Stomach smooth muscle (tissue), 2 donors: ENCODE data around the gene PGM2L1.

Experiments used
- H3K27ac ChIP-seq: one replicate; pipeline ENCODE4 v1.7.0; 2013; ENCODE audit warnings: mild to moderate bottlenecking, low read length, inconsistent platforms
- H3K27me3 ChIP-seq, 2 donors: one replicate each; pipeline ENCODE4 v1.7.0; 2013; ENCODE audit warnings: low read length in 2 of 2; ENCODE audit not compliant: insufficient read depth in 2 of 2, control insufficient read depth in 1 of 2
- H3K36me3 ChIP-seq, 2 donors: one replicate each; pipeline ENCODE4 v1.7.0; 2013; ENCODE audit warnings: low read length in 2 of 2; ENCODE audit not compliant: control insufficient read depth in 2 of 2, insufficient read depth in 2 of 2
- H3K4me1 ChIP-seq: one replicate; pipeline ENCODE4 v1.7.0; 2013; ENCODE audit warnings: low read length; ENCODE audit not compliant: control insufficient read depth, insufficient read depth
- H3K4me3 ChIP-seq, 2 donors: one replicate each; pipeline ENCODE4 v1.7.0; 2013; ENCODE audit warnings: low read length in 2 of 2
- H3K9ac ChIP-seq, 2 donors: one replicate each; pipeline ENCODE4 v1.7.0; 2013; ENCODE audit warnings: low read length in 2 of 2, mild to moderate bottlenecking in 1 of 2
- H3K9me3 ChIP-seq, 2 donors: one replicate each; pipeline ENCODE4 v1.7.0; 2013; ENCODE audit warnings: low read length in 2 of 2; ENCODE audit not compliant: control insufficient read depth in 2 of 2
- donor health status: healthy.
- donor health status: Pancreatic carcinoma.

The PGM2L1 gene

DNA sequence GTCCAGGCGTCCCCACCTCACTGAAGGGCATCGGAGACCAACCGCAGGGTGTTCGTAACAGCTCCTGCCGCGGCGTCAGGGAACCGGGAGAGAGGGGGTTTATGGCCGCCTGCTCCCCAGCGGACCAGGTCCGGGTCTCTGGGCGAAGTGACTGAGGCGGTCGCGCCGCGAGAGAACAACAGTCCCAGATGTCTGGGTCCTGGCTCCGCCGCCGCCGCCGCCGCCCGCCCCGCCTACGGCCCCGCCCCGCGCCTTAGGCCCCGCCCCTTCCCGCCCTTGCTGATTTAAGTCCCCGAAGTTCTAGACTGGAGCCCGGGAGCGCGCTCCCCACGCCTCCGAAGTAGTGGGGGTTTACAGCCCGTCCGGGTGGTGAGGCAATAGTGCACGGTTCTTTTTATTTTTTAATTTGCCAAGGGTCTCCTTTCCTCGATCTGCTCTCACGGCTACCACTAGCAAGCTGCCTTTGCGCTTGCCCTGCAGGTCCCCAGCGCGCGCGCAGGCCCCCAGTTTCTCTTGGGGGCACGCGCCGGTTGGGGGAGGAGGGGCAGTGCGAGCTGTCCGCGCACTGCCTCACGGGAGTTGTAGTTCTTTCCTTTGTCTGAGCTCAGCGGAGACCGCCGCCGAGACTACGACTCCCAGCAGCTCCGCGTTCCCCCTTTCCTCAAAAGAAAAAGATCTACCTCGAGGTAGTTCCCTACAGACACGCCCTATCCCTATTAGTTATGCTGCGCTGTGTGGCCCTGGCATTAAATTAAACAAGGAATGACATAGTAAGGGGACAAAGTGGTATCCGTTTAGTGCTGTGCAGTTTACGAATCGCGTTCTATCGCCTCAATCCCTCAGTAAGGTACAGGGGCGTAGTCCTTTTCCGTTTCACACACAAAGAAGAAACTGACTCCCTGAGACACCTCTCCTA, at the start of gene PGM2L1:
Gene PGM2L1 (minus strand): TSS at position 190 of the 916 bp plus-strand sequence. CDS start 272 bp downstream, outside the sequence.
- Histone ChIP-seq H3K27ac (peak within 1 kb of the TSS; percentile 66), H3K27me3 (no peaks in the 10 kb centered on the region), H3K36me3 (no peaks in the 10 kb centered on the region), H3K9me3 (no peaks in the 10 kb centered on the region), H3K4me3 (peak within 1 kb of the TSS; percentile 92), H3K9ac (peak within 1 kb of the TSS; percentile 76 to 80), H3K4me1 (peaks cover 8% of the 10 kb centered on the region)

DNA sequence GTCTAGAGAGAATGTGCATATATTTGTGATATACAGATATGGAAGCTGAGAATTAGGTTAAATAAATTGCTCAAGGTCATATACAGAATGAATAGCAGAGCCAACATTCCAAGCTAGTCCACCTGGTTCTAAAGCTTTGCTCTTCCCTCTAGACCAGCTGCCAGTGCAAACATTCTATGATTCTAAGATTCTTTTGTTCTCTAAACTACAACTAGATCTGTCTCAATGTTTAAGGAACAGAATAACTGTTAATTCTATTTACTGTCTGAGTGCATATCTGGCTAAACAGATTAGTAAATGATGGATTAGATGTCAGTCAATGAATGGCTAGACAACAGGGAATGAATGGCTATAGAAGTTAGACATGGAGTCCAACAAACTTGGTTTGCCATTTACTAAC, 49.5 kb upstream of the PGM2L1 start:
- Histone ChIP-seq H3K4me1 (peaks cover 7% of the 10 kb centered on the region), H3K27me3 (peaks cover 0 to 3% of the 10 kb centered on the region in 2 donors), H3K36me3 (no peaks in the 10 kb centered on the region), H3K4me3 (no peak overlapping the region), H3K27ac (no peak overlapping the region), H3K9ac (no peak overlapping the region), H3K9me3 (no peaks in the 10 kb centered on the region)

DNA sequence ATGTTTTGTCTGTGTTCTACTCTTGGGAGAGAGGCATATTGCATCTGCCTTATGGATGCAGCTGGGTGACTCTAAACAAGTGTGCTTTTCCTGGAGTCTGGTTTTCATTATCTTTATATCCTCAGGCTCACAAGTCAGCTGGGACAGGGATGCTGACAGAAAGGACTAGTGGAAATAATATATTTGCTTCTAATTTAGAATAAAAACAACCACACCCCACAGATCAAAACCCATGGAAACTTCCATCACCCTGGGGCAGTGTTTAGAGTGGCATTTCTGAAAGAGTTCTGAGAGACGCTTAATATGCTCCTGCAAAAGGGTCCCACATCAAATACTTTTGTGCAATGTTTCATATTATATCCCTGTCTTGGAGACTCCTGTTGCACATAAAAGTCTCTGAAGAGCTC, 48.3 kb upstream of the PGM2L1 start:
- H3K9me3 ChIP-seq: no peaks in the 10 kb centered on the region
- H3K27ac ChIP-seq: no peak overlapping the region
- no peaks in the 10 kb centered on the region for H3K27me3 ChIP-seq
- no peak overlapping the region for H3K4me3 ChIP-seq
- no peak overlapping the region for H3K9ac ChIP-seq
- H3K36me3 ChIP-seq: no peaks in the 10 kb centered on the region
- H3K4me1 ChIP-seq: peaks cover 7% of the 10 kb centered on the region

DNA sequence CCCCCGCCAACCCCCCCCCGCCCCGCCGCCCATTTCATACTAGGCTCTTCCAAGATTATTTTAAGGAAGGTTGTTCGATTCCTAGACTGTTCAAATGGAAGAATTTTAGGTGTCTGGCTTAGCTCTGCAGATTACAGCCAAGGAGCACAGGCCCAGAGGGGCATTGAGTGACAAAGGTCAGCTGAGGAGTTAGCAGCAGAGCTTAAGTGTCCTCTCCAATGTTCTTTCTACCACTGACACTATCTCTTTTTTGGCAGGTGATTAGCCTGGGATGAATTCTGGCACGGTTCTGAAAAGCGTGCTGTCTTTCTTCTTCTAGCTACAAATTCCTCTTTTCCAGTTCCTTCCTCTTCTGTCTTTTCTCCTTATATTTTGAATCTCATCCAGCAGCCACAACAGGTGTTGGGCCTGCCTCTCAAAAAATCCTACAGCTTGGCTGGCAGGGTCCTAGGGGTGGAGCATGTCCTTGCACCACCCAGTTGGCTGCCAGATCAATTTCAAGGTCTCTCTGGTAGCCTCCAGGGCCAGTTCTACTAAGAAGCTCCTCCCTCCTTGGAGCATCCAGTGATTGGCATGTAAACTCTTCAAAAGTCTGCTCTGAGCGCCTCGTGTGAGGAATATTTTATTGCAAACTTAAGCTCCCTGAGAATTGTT, 46.1 kb upstream of the PGM2L1 start:
- Histone ChIP-seq H3K9me3 (no peaks in the 10 kb centered on the region), H3K4me3 (no peak overlapping the region), H3K9ac (no peak overlapping the region), H3K36me3 (no peaks in the 10 kb centered on the region), H3K27me3 (no peaks in the 10 kb centered on the region), H3K27ac (no peak overlapping the region), H3K4me1 (peaks cover 7% of the 10 kb centered on the region)

DNA sequence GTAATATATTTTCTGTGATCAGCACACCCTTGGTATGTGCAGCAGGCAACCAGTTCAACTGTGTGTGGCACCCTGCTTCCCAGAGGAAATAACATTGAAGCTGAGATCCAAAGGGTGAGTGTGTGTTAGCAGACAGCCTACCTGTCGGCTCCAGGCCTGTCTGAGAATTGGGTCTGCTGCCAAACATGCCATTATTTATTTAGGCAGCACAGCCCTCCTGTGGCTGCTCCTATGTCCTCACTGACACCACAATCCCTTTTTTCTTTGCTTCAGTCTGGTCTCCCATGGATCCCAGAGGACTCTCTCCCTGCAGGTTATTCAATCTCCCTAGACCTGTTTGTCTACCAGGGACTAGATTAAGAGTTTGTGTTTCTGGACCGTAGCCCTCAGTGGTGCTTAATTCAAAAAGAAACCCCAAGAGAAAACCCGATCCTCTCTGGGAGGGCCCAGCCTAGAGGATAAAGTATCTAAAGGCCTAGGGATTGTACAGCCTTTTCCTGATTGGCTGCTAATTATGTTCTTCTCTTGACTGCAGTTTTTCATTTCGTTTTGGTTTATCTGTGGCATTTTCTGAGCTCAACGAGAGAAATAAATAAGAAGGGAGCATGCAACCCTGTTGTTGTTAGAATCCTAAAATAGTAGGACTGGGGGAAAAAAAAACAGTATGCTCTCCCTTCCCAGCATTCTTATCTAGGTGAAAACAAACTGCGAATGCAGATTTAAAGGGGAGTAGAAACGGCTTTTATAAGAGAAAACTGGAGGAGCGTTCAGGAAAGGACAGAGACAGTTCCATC, 45.0 kb upstream of the PGM2L1 start:
- no peak overlapping the region for H3K27ac ChIP-seq

DNA sequence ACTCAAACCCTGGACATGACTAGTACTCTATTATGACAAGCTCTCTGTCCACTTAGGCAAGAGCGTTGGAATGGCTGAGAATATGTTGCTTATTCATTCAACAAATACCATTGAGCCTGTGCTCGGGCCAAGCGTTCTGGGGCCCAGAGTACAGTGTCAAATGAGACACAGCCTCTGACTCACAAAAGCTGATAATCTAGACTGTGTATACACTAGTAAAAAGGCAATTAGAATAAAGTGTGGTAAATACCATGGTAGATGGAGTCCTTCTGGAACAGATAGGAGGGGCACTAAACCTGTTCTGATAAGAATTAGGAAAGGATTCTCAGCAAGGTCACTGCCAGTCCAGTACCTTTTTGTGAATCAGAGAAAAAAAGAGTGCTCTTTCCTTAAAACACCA, 44.4 kb upstream of the PGM2L1 start:
- H3K9me3 ChIP-seq: no peaks in the 10 kb centered on the region
- H3K4me1 ChIP-seq: peaks cover 7% of the 10 kb centered on the region
- no peak overlapping the region for H3K4me3 ChIP-seq
- no peak overlapping the region for H3K9ac ChIP-seq
- no peak overlapping the region for H3K27ac ChIP-seq
- no peaks in the 10 kb centered on the region for H3K27me3 ChIP-seq
- H3K36me3 ChIP-seq: no peaks in the 10 kb centered on the region

More for the DNA sequence above, 45.0 kb upstream of the PGM2L1 start:
- Histone ChIP-seq H3K9me3 (no peaks in the 10 kb centered on the region), H3K4me1 (peaks cover 7% of the 10 kb centered on the region), H3K9ac (no peak overlapping the region), H3K27me3 (no peaks in the 10 kb centered on the region), H3K36me3 (no peaks in the 10 kb centered on the region), H3K4me3 (no peak overlapping the region)

DNA sequence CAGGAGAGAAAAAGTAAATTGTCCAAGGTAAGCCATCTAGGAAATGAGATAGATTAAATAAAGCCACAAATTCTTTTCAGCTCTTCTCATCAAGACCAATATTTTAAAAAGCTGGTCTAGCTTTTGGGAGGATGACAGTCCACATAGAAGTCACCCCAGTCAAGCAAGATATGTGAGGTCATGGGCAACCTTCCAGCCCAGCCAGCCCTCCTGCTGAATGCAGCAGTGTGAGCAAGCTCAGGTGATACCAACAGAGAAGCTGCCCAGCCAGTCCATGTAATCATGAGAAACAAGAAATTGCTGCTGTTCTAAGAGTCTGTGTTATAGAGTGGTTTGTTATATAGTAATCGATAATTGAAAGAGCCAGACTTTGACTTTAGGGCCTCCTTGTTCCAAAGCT, 40.4 kb upstream of the PGM2L1 start:
- no peak overlapping the region for H3K4me3 ChIP-seq
- H3K27me3 ChIP-seq: no peaks in the 10 kb centered on the region
- H3K9me3 ChIP-seq: no peaks in the 10 kb centered on the region
- no peak overlapping the region for H3K27ac ChIP-seq
- H3K4me1 ChIP-seq: peaks cover 5% of the 10 kb centered on the region
- no peaks in the 10 kb centered on the region for H3K36me3 ChIP-seq
- no peak overlapping the region for H3K9ac ChIP-seq

DNA sequence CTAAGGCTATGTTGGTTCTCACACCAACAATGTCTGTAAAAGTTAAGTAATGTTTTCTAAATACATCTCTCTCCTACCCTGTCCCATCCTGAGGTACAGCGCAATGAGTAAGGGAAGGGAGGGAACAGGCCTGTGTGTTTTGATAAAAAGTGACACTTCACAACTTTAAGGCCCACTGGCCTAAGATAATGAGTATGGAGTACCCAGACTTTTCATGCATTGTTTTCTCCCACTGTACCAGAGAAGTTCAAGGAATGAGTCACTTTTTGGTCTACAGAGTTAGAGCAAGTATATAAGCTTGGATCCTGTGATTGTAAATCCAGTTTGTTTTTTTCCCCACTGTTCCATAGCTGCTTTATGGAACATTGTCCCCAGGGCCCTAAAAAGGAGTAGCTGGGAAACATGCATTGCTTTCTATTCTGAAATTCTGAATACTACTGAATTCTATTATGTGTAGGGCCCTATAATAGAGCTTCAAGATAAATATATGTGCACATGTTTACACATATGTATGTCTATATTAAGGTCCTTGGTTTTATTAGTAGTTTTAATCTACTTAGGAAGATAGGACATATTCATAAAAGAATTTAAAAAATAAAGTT, 39.3 kb upstream of the PGM2L1 start:
- H3K4me1 ChIP-seq: no peaks in the 10 kb centered on the region
- H3K4me3 ChIP-seq: no peak overlapping the region
- H3K36me3 ChIP-seq: no peaks in the 10 kb centered on the region
- H3K27me3 ChIP-seq: no peaks in the 10 kb centered on the region
- no peak overlapping the region for H3K9ac ChIP-seq
- H3K27ac ChIP-seq: no peak overlapping the region
- H3K9me3 ChIP-seq: no peaks in the 10 kb centered on the region

DNA sequence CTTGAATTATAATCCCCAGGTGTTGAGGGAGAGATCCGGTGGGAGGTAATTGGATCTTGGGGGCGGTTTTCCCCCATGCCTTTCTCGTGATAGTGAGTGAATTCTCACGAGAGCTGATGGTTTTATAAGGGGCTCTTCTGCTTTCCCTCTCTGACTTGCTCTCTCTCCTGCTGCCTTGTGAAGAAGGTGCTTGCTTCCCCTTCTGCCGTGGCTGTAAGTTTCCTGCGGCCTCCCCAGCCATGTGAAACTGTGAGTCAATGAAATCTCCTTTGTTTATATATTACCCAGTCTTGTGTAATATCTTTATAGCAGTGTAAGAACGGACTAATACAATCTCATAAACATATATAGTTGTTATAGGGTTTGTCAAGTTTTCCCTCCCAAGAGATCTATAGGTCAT, 36.3 kb upstream of the PGM2L1 start:
- H3K27me3 ChIP-seq: no peaks in the 10 kb centered on the region
- no peaks in the 10 kb centered on the region for H3K4me1 ChIP-seq
- no peak overlapping the region for H3K27ac ChIP-seq
- H3K9me3 ChIP-seq: no peaks in the 10 kb centered on the region
- no peaks in the 10 kb centered on the region for H3K36me3 ChIP-seq
- H3K9ac ChIP-seq: no peak overlapping the region
- H3K4me3 ChIP-seq: no peak overlapping the region

DNA sequence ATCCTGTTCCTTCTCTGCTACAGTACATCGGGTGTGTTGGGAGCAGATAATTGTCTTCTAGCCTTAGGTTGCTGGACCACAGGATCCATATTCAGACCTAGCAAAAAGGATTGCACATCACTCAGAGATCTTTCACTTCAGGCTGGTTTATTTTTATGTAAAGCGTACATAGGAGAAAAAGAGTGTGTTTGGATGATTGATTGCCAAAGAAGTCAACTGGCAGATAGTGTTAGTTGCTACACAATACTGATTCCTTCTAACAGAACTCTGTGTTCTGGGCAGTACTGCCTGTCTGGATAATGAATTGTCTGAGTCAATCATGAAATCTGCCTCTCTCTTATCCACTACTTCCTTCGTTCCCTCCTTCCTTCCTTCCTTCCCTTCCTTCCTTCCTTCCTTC, 31.0 kb upstream of the PGM2L1 start:
- Histone ChIP-seq H3K27ac (no peak overlapping the region), H3K9ac (no peak overlapping the region), H3K27me3 (no peaks in the 10 kb centered on the region), H3K4me1 (no peaks in the 10 kb centered on the region), H3K9me3 (peaks cover 3 to 4% of the 10 kb centered on the region in 2 donors), H3K36me3 (no peaks in the 10 kb centered on the region), H3K4me3 (no peak overlapping the region)
